Suppressor macrophage (primary cell): Measurements from ENCODE around the gene RBM17.
"Not testable (repeated sequence)": the region's sequence is repeated elsewhere in the genome, so short reads cannot be mapped to it uniquely, and the experiment has no call there.

Experiments used
- DNase-seq, 4 experiments: peaks; one replicate each; pipeline ENCODE4 v3.0.0-alpha.2; 2020 to 2022
- total RNA-seq, 17 experiments: gene quantifications; one replicate each; lab custom pipeline; 2026; ENCODE audit warnings: mixed read lengths in 6 of 17, inconsistent platforms in 3 of 17; lab: John Stamatoyannopoulos, UW

RBM17 gene
- total RNA-seq, result 21.9 to 155 (median 62.4) reads per million in 17 experiments

DNA sequence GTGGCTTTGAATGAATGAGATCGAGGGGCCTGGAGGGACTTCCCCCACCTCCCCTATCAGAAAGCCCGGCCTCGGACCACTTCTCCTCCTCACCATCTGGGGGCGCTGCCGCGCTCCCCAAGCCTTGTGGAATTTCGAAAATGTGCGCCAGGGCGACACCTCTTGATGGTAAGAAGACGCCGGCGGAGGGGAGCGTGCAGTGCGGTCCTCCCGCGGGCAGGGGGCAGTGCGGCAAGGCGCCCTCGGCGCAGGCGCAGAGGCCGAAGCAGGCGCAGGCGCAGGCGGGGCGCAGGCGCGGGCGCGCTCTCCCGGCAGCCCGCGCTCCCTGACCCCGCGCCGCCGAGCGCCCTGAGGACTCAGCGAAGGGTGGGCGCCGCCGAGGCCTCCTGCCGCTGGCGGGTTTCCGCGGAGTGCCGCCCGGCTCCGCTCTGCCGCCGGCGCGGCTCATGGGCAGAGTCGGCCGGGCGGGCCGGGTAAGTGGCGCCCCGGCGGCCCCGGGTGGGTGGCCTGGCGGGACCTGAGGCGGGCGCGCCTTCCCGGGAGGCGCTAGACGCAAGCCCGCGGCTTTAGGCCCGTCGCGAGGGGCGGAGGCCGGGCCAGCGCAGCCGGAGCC is at the start of gene RBM17:
Gene RBM17, plus strand, starts transcription at position 314 of the 613 bp plus-strand sequence. CDS start 8,032 bp downstream, outside the sequence.
- peak; percentile 97 to 99 (median 98) for DNase-seq

- no peak for DNase-seq
These were observed 49.1 kb upstream of the RBM17 start for GRCh38 chr10:6039711-6040110.

- no peak for DNase-seq
These were observed 48.6 kb upstream of the RBM17 start for GRCh38 chr10:6040205-6040604.

DNA sequence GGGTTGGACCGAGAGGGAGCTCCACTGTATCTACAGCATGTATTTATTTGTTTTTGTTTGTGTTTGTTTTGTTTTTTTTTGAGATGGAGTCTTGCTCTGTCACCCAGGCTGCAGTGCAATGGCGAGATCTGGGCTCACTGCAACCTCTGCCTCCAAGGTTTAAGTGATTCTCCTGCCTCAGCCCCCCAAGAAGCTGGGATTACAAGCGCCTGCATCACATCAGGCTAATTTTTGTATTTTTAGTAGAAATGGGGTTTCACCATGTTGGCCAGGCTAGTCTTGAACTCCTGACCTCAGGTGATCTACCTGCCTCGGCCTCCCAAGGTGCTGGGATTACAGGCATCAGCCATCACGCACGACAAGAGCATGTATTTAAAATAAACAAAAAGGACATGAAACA is 45.5 kb upstream of the RBM17 start:
- not testable (repeated sequence) for DNase-seq

DNA sequence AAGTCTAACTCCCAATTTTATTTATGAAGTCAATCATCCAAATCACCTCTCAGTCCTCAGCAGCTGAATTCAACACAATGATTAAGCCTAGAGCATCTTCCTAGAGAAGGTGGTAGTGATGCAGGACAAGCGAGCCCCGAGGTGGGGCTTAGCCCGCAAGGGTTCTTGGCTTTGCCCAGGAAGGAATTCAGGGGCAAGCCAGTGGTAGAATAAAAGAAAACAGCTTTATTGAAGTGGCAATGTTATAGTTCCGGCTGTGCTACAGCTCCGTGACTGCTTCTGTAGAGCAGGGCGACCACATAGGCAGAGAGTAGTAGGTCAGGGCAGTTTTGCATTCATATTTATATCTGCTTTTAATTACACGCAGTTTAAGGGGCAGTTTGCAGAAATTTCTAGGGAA is 44.8 kb upstream of the RBM17 start:
- DNase-seq, result no peak

DNA sequence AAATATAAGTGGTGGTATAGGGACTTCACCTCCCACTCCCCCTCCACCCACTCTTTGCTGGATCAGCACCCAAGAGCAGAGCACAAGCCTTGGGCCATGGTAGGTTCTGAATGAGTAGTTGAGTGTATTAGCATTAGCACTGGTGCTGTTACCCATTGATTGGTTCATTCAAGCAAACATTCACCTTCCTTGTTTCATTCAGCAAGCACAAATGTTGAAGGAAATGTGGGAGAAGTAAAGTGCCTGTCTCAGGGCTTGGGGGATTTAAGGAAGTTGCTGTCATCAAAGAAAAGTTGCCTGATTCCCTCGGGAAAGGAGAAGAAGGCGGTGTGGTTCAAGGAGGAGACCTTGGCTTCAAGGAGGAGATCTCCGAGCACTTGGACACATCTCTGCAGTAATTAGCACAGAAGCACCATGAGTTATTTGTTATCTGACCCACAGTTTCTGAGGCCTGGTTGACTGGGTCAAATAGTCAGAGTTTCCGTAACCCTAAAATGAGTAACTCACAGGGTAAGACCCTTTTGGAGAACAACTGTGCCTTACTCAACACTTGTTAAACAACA is 44.0 kb upstream of the RBM17 start:
- peak in 3 of 4 experiments; percentile 39 to 57 (median 48) for DNase-seq

- no peak for DNase-seq
These were observed 43.5 kb upstream of the RBM17 start for GRCh38 chr10:6045314-6045848.

GRCh38 chr10:6045878-6046772 is 42.7 kb upstream of the RBM17 start:
- DNase-seq, result no peak

- DNase-seq, result no peak
These were observed 41.8 kb upstream of the RBM17 start for GRCh38 chr10:6046773-6047611.

DNA sequence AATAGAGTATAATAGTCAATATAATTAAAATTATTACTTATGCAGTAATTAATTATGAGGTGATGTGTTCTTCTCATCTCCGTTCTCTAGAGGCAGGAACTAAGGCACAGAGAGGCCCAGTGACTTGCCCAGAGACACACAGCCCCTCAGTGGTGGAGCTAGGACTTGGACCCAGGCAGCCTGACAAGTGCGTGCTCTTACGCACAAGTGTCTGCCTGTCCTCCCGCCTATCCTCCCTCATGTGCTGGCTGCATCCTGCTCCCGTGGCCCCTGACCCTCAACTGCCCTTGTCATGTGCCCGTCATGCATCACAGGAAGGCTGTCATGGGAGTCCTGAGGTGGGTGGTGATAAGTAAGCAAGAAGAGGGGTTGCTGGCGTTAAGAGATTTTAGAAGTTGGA is 41.0 kb upstream of the RBM17 start:
- DNase-seq, result no peak

DNA sequence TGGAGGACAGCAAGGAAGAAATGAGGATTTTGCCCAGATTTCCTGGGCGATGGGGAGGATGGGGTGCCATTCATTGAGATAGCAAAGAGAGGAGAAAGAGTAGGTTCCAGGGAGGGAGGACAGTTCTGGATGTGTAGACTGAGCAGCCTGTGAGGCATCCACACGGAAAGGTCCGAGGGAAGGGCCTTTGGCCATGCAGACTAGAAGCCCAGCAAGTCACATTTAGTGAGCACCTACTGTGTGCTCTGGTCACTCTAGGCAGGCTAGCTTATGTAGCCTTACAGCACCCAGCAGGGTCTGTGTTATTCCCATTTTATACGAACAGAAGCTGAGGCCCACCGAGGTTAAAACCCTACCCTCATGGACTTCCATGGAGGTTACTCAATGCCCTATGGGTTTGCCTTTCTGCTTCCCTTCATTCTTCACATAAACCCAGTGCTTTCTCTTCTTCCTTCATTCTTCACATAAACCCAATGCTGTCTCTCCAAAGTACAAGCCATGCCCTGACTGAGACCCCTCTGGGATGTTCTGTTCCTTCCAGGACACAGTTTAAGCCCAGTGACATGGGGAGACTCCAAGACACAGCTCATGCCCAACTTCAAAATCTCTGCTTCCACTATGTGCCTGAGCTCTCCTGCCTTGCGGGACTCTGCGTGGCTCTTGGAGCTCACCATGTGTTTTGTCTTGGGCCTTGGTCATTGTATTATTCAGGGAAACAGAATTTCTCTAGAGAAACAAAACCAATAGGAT is 40.4 kb upstream of the RBM17 start:
- no peak for DNase-seq

DNA sequence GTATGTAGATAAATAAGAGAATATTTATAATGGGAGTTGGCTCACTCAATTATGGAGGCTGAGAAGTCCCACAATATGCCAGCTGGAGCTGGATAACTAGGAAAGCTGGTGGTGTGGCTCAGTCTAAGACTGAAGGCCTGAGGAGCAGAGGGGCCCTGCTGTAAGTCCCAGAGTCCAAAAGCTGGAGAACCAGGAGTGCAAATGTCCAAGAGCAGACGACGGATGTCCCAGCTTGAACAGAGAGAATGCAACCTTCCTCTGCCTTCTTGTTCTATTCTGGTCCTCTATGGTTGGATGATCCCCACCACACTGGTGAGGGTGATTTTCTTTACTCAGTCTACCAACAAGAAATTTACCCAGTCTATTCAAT is 39.8 kb upstream of the RBM17 start:
- no peak for DNase-seq

DNA sequence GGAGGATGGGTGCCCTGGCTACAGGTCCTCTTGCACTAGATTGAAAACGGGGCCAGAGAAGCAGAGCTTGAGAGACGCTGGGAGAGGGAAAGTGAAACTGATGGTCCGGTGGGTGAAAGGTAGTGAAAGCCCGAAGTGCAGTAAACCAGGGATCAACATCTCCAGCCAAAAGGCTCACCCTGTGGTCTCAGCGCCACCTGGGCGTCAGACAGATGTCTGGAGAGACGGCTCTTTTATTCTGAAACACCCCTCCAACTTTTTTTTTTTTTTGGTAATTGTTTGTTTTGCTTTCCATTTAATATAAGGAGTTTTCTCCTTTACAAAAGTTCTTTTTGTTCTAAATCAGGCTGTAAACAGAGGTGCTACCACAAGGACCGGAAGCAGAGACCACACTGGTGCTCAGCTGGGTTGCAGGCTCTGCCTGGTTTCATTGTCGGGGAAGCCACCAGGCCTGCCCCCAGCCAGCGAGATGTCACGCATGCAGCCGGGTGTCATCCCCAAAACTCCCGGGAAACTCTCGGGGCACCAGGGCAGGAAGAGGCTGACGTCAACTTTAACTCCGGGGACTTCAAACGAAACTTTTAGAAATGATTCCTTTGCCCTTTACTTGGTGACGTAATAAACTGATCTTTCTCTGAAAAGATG is 37.9 kb upstream of the RBM17 start:
- peak; percentile 63 to 71 (median 68) for DNase-seq

GRCh38 chr10:6052247-6053221 is 36.3 kb upstream of the RBM17 start:
- DNase-seq, result peak in 3 of 4 experiments; percentile 45 to 51 (median 48)

- no peak for DNase-seq
These were observed 35.5 kb upstream of the RBM17 start for GRCh38 chr10:6053303-6053702.

DNA sequence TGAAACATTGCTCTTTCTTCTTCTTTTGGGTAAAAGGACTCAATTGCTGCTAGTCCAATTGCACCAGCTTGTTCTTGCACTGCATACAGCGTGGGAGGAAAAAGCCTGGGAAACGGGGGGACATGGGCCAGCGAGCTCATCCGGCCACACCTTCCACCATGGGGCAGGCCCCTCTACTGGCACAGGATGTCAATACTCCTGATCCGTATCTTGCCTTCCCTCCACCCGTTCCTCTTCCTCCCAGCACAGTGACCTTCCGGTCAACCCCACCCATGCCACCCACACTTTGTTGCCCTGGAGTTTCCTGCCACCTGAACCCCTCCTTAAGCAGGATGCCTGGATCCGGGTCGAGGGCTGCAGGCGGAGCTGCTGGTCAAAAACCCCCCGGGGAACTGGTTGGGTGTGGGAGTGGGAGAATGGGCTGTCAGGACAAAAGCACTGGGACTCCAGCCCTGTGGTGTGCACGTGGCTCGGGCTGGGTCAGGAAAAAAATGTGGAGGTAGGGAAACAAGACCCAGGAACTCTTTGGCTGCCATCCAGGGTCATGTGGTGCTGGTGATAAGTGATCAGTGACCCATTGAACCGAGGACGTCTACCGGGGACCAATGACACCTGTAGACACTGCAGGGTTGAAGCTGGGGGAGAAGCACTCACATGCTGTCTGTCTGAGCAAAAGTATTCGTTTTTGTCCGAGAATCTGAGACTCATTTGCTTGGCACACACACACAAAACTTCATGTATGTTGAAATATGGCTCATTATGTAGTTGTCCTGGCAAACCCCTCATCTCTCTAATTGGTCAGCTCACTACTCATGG is 34.8 kb upstream of the RBM17 start:
- peak in 3 of 4 experiments; percentile 51 to 59 (median 52) for DNase-seq

GRCh38 chr10:6054884-6055283 is 34.0 kb upstream of the RBM17 start:
- DNase-seq, result no peak

DNA sequence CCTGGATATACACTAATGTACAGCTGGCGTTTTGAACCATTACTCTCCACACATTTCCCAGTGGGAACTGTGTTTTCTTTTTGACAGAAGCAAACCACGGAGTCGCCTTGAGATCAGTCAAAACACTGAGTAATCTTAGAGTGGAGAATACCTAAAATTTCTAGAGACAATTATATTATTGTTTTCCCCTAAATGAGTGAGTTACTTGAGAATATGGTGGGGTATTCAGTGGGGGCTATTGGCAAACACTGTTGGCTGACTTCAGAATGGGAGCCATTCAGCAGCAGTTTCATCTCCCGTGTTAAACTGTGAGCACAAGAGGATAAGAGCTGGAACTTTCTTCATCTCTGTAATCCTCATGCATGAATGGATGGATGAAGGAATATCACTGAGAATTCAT is 32.9 kb upstream of the RBM17 start:
- DNase-seq, result no peak
